ENCODE data around the gene PARN.

Gene PARN

GRCh38 chr16:14495213-14496046, 134.6 kb downstream of the PARN start:
- no peak for DNase-seq

- no peak for DNase-seq
Measured at GRCh38 chr16:14494396-14494966, 135.6 kb downstream of the PARN start.

GRCh38 chr16:14493791-14494190, 136.3 kb downstream of the PARN start:
- no peak for DNase-seq

GRCh38 chr16:14492614-14493013, 137.4 kb downstream of the PARN start:
- DNase-seq: no peak

- no peak for DNase-seq
Measured at GRCh38 chr16:14491861-14492529, 138.1 kb downstream of the PARN start.

- no peak for DNase-seq
Measured at GRCh38 chr16:14490235-14490634, 139.8 kb downstream of the PARN start.

GRCh38 chr16:14489460-14489859, 140.6 kb downstream of the PARN start:
- no peak for DNase-seq

GRCh38 chr16:14487579-14487978, 142.5 kb downstream of the PARN start:
- DNase-seq: no peak

- no peak for DNase-seq
Measured at GRCh38 chr16:14486520-14487303, 143.3 kb downstream of the PARN start.

- no peak for DNase-seq
Measured at GRCh38 chr16:14485811-14486519, 144.1 kb downstream of the PARN start.

- no peak for DNase-seq
Measured at GRCh38 chr16:14485121-14485551, 144.9 kb downstream of the PARN start.

GRCh38 chr16:14483819-14484385, 146.2 kb downstream of the PARN start:
- DNase-seq: no peak

- no peak for DNase-seq
Measured at GRCh38 chr16:14476183-14476582, 153.9 kb downstream of the PARN start.

- no peak for DNase-seq
Measured at GRCh38 chr16:14475370-14476139, 154.5 kb downstream of the PARN start.

- no peak for DNase-seq
Measured at GRCh38 chr16:14473488-14473887, 156.6 kb downstream of the PARN start.

- DNase-seq: no peak
Measured at GRCh38 chr16:14472357-14472756, 157.7 kb downstream of the PARN start.

- DNase-seq: no peak
Measured at GRCh38 chr16:14470788-14471187, 159.3 kb downstream of the PARN start.

GRCh38 chr16:14465799-14466198, 164.3 kb downstream of the PARN start:
- DNase-seq: no peak

GRCh38 chr16:14464796-14465195, 165.3 kb downstream of the PARN start:
- DNase-seq: no peak

GRCh38 chr16:14464192-14464591, 165.9 kb downstream of the PARN start:
- DNase-seq: no peak

GRCh38 chr16:14462811-14463210, 167.2 kb downstream of the PARN start:
- no peak for DNase-seq
